Astrocyte (in vitro differentiated cells and primary cell): Measurements from ENCODE around the gene SEC22C. TPM values are rescaled to one million over a fixed set of nuclear protein-coding genes. Genes with fewer than 3 reads are reported as not detected.

Source experiments
- DNase-seq: peaks from one replicate; pipeline ENCODE4 v3.0.0-alpha.2; 2010; ENCODE audit warnings: low read depth
- FAIRE-seq: peaks from 2 replicates; lab custom pipeline; 2011; peaks lifted over from hg19 to GRCh38; lab: Jason Lieb, UNC
- H2AFZ ChIP-seq: 2 replicates; pipeline ENCODE4 v1.6.0; 2012; ENCODE audit warnings: low read depth, low read length, inconsistent platforms
- H3K27ac ChIP-seq: 2 replicates; pipeline ENCODE4 v1.5.1; 2011; ENCODE audit warnings: low read depth, low read length, inconsistent platforms
- H3K27me3 ChIP-seq: 2 replicates; pipeline ENCODE4 v1.6.0; 2011; ENCODE audit warnings: low read length, inconsistent platforms; ENCODE audit not compliant: insufficient read depth
- H3K36me3 ChIP-seq: 2 replicates; pipeline ENCODE4 v1.5.1; 2011; ENCODE audit warnings: low read length, inconsistent platforms; ENCODE audit not compliant: insufficient read depth
- H3K4me1 ChIP-seq: 2 replicates; pipeline ENCODE4 v1.5.1; 2011; ENCODE audit warnings: low read length, inconsistent platforms; ENCODE audit not compliant: insufficient read depth
- H3K4me2 ChIP-seq: 2 replicates; pipeline ENCODE4 v1.6.0; 2012; ENCODE audit warnings: low read length, inconsistent platforms
- H3K4me3 ChIP-seq: 2 replicates; pipeline ENCODE4 v1.5.1; 2011; ENCODE audit warnings: low read depth, mild to moderate bottlenecking, low read length, inconsistent platforms; ENCODE audit not compliant: insufficient read depth
- H3K79me2 ChIP-seq: 2 replicates; pipeline ENCODE4 v1.6.0; 2012; ENCODE audit warnings: mild to moderate bottlenecking, low read length, inconsistent platforms; ENCODE audit not compliant: insufficient read depth
- H3K9ac ChIP-seq: 2 replicates; pipeline ENCODE4 v1.6.0; 2012; ENCODE audit warnings: mild to moderate bottlenecking, low read length, inconsistent platforms
- H3K9me3 ChIP-seq: 2 replicates; pipeline ENCODE4 v1.5.1; 2012; ENCODE audit warnings: low read depth, mild to moderate bottlenecking, low read length, inconsistent platforms; ENCODE audit not compliant: insufficient read depth
- H4K20me1 ChIP-seq: 2 replicates; pipeline ENCODE4 v1.6.0; 2012; ENCODE audit warnings: low read length, inconsistent platforms; ENCODE audit not compliant: insufficient read depth
- H3K27ac Mint-ChIP-seq: one replicate; pipeline ENCODE4 v1.8.0; 2021; ENCODE audit warnings: mild to moderate bottlenecking, mixed read lengths; ENCODE audit not compliant: unreplicated experiment
- H3K27me3 Mint-ChIP-seq: one replicate; pipeline ENCODE4 v1.8.0; 2021; ENCODE audit warnings: low read depth, mixed read lengths; ENCODE audit not compliant: unreplicated experiment
- H3K36me3 Mint-ChIP-seq: one replicate; pipeline ENCODE4 v1.8.0; 2021; ENCODE audit warnings: low read depth, mixed read lengths; ENCODE audit not compliant: unreplicated experiment
- H3K4me1 Mint-ChIP-seq: one replicate; pipeline ENCODE4 v1.8.0; 2021; ENCODE audit warnings: low read depth, mixed read lengths; ENCODE audit not compliant: unreplicated experiment
- H3K4me3 Mint-ChIP-seq: one replicate; pipeline ENCODE4 v1.8.0; 2021; ENCODE audit warnings: mild to moderate bottlenecking, moderate library complexity, mixed read lengths; ENCODE audit not compliant: unreplicated experiment
- H3K9me3 Mint-ChIP-seq: one replicate; pipeline ENCODE4 v1.8.0; 2021; ENCODE audit warnings: mild to moderate bottlenecking, mixed read lengths; ENCODE audit not compliant: unreplicated experiment
- EZH2 ChIP-seq: IDR thresholded peaks from 2 replicates; pipeline ENCODE4 v1.6.1; 2012; ENCODE audit warnings: mild to moderate bottlenecking, low read length, inconsistent platforms; ENCODE audit not compliant: insufficient read depth
- total RNA-seq: library from RNA; stranded (reverse); gene quantifications from 2 replicates; pipeline ENCODE4 v1.2.1, GENCODE V29; 2021
- TF ChIP-seq, protein P1 (sequence below): IDR thresholded peaks from 2 replicates; pipeline ENCODE4 v1.5.1; 2011; ENCODE audit warnings: low read depth, mild to moderate bottlenecking, inconsistent platforms, low read length, moderate library complexity; ENCODE audit not compliant: insufficient read depth

The SEC22C gene
- total RNA-seq, 1 donor from 2014 or later, result 37.4 TPM

DNA sequence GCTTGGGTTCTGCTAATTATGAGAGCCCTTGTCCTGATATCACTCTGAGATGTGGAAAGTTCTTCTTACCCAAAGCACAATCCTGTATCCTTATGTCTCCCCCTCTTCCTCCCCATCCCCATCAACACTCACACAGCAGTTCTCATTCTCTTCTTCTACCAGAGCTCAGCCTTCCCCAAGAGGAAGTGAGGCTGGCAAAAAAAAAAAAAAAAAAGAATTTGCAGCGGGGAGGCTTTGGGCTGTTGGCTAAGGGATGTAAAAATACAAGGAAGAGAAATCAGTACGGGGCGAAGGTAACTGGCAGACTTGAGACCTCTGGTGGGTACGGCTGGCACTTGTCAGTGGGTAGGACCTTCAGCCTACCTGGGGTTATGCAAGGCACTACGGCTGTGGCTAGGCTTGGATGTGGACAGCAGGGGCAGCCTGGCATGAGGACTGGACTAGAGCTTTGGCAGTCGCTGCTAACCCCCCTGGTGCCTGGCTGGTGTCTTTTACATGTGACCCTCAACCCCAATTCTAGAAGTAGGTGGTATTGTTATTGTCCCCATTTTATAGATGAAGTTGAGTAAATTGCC lies 73.9 kb downstream of the SEC22C start:
- Mint-ChIP-seq H3K4me3 (no peak overlapping the region), H3K36me3 (no peaks in the 10 kb centered on the region), H3K27me3 (peaks cover 57% of the 10 kb centered on the region), H3K4me1 (no peaks in the 10 kb centered on the region), H3K9me3 (peaks cover 5% of the 10 kb centered on the region), H3K27ac (no peak overlapping the region)
- Histone ChIP-seq H2AFZ (no peak overlapping the region), H3K36me3 (no peaks in the 10 kb centered on the region), H3K79me2 (no peaks in the 10 kb centered on the region), H3K4me2 (no peak overlapping the region), H3K4me1 (no peaks in the 10 kb centered on the region), H3K27me3 (peaks cover 17% of the 10 kb centered on the region), H3K9ac (no peak overlapping the region), H4K20me1 (no peaks in the 10 kb centered on the region), H3K27ac (no peak overlapping the region), H3K9me3 (no peaks in the 10 kb centered on the region), H3K4me3 (no peak overlapping the region)
- no peak for TF ChIP-seq EZH2
- TF ChIP-seq, protein P1, sequence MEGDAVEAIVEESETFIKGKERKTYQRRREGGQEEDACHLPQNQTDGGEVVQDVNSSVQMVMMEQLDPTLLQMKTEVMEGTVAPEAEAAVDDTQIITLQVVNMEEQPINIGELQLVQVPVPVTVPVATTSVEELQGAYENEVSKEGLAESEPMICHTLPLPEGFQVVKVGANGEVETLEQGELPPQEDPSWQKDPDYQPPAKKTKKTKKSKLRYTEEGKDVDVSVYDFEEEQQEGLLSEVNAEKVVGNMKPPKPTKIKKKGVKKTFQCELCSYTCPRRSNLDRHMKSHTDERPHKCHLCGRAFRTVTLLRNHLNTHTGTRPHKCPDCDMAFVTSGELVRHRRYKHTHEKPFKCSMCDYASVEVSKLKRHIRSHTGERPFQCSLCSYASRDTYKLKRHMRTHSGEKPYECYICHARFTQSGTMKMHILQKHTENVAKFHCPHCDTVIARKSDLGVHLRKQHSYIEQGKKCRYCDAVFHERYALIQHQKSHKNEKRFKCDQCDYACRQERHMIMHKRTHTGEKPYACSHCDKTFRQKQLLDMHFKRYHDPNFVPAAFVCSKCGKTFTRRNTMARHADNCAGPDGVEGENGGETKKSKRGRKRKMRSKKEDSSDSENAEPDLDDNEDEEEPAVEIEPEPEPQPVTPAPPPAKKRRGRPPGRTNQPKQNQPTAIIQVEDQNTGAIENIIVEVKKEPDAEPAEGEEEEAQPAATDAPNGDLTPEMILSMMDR, result no peak
- DNase-seq (no peak), FAIRE-seq (no peak)

DNA sequence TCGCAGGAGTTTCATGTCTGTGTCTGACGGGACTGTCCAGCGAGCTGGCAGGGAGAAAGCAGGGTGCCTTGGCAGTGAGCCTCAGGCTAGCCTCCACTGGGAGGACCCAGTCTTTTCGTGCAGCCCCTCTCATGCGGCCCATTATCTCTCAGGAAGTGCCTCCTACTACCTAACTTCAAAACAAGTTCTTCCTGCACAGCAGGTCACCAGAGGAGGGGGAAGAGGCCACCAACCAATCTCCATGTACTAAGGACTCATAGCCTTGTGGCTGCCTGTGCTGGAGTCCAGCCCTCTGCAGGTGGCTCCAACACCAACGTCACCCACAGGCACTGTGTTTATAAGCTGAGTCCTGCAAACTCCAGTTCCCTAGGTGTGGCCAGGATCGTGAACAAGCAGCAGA lies 74.5 kb downstream of the SEC22C start:
- no peak overlapping the region for H3K9ac ChIP-seq
- no peaks in the 10 kb centered on the region for H4K20me1 ChIP-seq
- H3K4me1 ChIP-seq, result no peaks in the 10 kb centered on the region
- H3K79me2 ChIP-seq, result no peaks in the 10 kb centered on the region
- no peak for FAIRE-seq
- no peak overlapping the region for H3K27ac ChIP-seq
- no peak overlapping the region for H3K4me3 Mint-ChIP-seq
- peaks cover 58% of the 10 kb centered on the region for H3K27me3 Mint-ChIP-seq
- H3K27me3 ChIP-seq, result peaks cover 17% of the 10 kb centered on the region
- H3K36me3 Mint-ChIP-seq, result no peaks in the 10 kb centered on the region
- no peaks in the 10 kb centered on the region for H3K9me3 ChIP-seq
- peaks cover 5% of the 10 kb centered on the region for H3K9me3 Mint-ChIP-seq
- TF ChIP-seq EZH2, result no peak
- TF ChIP-seq, protein P1, result no peak
- no peak overlapping the region for H3K4me3 ChIP-seq
- no peaks in the 10 kb centered on the region for H3K36me3 ChIP-seq
- H3K27ac Mint-ChIP-seq, result no peak overlapping the region
- no peak for DNase-seq
- no peak overlapping the region for H3K4me2 ChIP-seq
- H2AFZ ChIP-seq, result no peak overlapping the region
- no peaks in the 10 kb centered on the region for H3K4me1 Mint-ChIP-seq

DNA sequence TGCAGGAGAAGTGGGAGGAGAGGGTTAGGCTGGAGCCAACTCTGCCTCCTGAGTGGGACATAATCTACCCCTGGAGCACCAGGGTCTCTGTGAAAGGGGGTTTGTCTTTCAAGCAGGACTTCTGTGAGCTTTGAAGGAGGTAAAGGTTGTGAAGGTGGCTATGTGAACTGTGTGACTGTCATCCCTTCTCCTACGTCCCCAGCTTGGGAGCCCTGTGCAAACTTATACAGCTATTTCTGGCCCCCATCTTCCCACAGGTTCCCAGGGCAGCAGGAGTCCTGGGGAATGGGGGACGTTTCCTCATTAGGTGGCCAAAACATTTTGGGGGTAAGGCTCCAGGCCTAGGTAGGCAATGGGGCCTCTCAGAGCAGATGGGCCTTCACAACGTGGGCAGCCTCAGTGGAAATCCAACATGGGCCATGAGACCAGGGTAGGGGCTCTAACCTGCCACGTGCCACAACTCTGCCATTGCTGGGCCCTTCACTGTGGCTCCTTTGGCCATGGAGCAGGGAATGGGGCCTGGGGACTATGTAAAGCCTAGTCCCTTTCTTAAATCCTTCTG lies 75.8 kb downstream of the SEC22C start:
- no peak overlapping the region for H3K4me3 ChIP-seq
- no peak for DNase-seq
- no peaks in the 10 kb centered on the region for H3K79me2 ChIP-seq
- no peak for TF ChIP-seq EZH2
- TF ChIP-seq, protein P1, result no peak
- Mint-ChIP-seq H3K27ac (no peak overlapping the region), H3K4me1 (peaks cover 3% of the 10 kb centered on the region), H3K9me3 (peaks cover 3% of the 10 kb centered on the region), H3K36me3 (no peaks in the 10 kb centered on the region), H3K4me3 (no peak overlapping the region), H3K27me3 (peaks cover 60% of the 10 kb centered on the region)
- H3K27me3 ChIP-seq, result peaks cover 24% of the 10 kb centered on the region
- no peak for FAIRE-seq
- H2AFZ ChIP-seq, result no peak overlapping the region
- no peaks in the 10 kb centered on the region for H3K36me3 ChIP-seq
- no peaks in the 10 kb centered on the region for H3K9me3 ChIP-seq
- H4K20me1 ChIP-seq, result no peaks in the 10 kb centered on the region
- no peak overlapping the region for H3K27ac ChIP-seq
- no peak overlapping the region for H3K9ac ChIP-seq
- H3K4me1 ChIP-seq, result peaks cover 10% of the 10 kb centered on the region
- no peak overlapping the region for H3K4me2 ChIP-seq
